ENCODE measurements around the gene SH2D3C.

Gene SH2D3C

DNA sequence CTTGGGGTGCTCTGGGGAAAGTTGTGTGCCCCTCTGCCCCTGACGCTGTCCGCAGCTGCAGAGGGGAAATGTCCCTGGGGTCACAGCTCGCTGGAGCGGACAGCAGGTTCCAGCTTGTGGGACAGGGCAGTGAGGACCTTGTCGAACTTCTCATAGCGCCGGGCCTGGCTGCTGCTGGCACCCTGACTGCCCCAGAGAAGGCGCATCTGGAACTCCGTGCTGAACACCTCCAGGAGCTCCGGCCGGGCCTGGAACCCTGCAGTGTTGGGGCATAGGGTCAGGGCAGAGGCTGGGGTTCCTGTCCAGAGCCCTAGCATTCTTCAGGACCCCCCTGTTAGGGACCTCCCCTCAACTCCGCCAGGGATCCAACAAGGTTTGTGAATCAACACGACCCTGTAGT is 39.8 kb downstream of the SH2D3C start:
- no peak for DNase-seq (ENCODE audit: low spot score)

GRCh38 chr9:127735530-127736185 is 42.8 kb downstream of the SH2D3C start:
- DNase-seq (ENCODE audit: low spot score): no peak

- DNase-seq (ENCODE audit: low spot score): peak; percentile 96
These were observed 43.5 kb downstream of the SH2D3C start, which contains the start of gene TOR2A for GRCh38 chr9:127734747-127735529. Gene TOR2A, minus strand, starts transcription at chr9:127735294. Its CDS starts 24 bp downstream, at chr9:127735270.

DNA sequence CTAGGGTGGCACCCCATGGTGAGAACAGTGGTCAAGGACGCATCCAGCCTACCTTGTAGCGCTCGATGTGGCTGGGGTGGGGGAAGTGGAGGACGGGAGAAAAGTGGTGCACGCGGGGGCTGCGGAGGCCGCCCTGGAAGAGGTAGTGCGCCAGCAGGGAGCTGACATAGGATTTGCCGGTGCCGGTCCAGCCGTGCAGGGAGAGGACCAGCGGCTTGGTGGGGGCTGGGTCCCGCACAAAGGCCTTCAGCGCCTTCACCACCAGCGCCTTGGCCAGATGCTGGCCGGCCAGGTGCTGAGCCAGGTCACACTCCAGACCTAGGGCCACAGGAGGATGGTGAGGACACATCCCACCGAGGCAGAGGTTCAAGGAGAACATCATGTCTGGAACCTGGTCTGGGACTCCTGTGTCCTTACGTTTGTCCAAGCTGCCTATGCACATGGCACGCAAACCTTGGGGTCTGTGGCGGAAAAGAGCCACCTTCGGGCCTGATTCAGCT is 44.2 kb downstream of the SH2D3C start:
- DNase-seq (ENCODE audit: low spot score): no peak

DNA sequence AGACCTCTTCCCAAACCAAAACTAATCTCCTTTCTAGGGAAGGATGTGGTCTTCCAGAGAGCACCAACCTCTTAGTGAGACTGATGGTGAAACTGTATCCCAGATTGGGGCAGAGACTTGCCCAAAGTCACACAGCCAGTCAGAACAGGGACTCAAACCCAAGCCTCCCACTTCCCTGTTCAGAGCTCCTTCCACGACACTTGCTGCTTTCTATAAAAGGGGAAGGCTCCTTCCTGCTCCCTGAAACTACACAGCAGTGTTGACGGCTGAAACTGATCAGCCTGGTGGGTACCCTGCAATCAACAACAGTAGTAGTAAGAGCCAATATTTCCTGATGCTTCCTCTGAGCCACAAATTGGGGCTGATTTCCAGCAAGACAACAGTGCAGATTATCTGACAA is 44.9 kb downstream of the SH2D3C start:
- no peak for DNase-seq (ENCODE audit: low spot score)

- DNase-seq (ENCODE audit: low spot score): no peak
These were observed 46.0 kb downstream of the SH2D3C start for GRCh38 chr9:127732444-127732843.

DNA sequence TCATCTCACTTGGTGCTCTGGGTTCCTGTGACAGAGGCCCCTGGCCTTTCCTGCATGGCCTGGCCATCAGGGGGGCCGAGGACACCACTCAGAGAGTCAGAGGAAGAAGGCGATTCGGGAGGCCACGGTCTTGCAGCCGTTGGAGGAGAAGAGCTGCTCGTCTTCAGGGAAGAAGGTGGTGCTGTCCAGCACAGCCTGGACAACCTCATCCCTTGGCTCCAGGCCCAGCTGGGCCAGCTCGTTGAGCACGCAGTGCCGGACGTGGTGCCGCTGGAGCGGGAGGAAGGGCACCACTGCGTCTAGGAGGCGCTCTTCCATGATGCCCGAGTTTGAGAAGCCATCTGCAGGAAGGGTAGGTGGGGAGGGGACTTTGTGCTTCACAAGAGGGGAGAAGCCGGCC is 46.5 kb downstream of the SH2D3C start:
- DNase-seq (ENCODE audit: low spot score): no peak

GRCh38 chr9:127730799-127731410 is 47.6 kb downstream of the SH2D3C start:
- no peak for DNase-seq (ENCODE audit: low spot score)

DNA sequence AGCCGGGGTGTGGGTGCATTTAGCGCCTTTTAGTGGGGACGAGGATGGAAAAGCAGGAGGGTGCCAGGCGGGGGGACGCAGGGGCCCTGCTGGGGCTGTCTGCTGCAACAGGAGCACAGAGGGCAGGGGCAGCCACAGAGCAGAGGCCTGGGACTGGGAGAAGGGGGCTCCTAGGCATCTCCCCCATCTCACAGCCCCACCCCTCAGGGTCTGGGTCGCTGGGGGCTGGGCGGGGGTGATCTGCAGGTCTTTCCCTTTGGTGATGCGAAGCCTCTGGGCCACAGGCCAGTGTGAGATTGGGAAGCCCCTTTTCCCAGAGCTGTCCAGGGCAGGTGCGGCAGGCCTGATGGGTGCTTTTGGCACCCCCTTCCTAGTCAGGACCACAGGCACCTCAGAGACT is 48.2 kb downstream of the SH2D3C start:
- no peak for DNase-seq (ENCODE audit: low spot score)

DNA sequence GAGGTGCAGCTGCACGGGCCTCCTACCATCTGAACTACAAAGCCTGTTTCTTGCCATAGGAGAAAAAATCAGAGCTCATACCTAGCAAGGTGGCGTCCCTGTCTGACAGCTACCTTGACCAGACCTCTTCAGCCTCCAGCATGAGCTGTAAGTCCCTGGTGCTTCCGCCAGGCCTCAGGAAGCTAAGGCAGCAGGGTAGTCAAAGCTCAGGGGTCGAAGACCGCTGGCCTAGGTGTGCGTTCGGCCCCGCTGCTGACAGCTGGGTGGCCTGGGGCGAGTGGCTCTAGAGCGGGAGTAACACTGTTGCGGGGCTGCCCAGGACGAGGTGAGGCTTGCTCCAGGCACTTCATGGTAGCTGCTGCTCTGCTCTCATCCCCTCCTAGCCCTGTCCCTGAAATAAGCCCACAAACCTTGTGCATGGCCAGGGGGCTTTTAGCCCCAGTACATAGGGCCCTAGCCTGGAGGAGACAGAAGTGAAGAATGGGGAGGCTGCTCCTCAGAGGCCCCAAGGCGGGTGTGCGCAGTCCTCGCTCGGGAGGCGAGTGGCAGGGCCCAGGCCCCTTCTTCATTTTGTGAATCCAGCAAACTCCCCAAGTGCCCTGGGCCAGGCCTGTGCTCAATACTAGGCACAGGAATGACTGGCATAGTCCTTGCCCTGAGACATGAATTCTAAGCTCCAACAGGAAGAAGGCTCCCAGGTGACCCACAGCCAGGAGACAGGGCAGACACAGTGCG is 48.8 kb downstream of the SH2D3C start:
- no peak for DNase-seq (ENCODE audit: low spot score)

GRCh38 chr9:127728808-127729207 is 49.7 kb downstream of the SH2D3C start:
- no peak for DNase-seq (ENCODE audit: low spot score)

GRCh38 chr9:127726871-127727270 is 51.6 kb downstream of the SH2D3C start:
- no peak for DNase-seq (ENCODE audit: low spot score)

DNA sequence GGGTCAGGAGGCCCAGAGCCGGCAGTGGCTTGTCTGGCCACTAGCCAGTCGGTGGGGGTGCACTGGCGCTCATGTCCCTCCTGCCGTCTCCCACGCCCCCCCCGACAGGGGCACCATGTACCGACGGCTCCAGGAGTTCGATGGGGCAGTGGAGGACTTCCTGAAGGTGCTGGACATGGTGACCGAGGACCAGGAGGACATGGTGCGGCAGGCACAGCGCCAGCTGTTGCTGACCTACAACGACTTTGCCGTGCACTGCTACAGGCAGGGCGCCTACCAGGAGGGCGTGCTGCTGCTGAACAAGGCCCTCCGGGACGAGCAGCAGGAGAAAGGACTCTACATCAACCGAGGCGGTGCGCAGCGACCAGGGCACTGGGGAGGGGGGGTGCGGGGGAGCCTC is 54.5 kb downstream of the SH2D3C start:
- no peak for DNase-seq (ENCODE audit: low spot score)

DNA sequence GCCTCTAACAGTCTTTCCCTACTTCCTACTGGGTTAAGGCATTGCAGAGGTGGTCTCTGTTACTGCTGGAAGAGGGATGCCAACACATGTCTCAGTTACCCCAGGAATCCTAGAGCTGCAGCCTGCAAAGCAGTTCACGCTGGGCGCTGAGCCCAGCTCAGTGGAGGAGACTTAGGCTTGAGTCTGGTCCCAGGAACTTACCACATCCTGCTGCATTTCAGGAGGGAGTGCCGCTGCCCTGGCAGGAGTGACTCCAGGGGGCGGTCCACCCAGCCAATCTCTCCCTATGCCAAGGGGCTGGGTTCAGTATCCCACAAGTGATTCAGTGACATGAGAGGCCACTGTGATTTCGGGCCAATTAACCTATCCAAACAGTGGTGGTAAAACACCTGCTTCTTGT is 55.0 kb downstream of the SH2D3C start:
- DNase-seq (ENCODE audit: low spot score): no peak

DNA sequence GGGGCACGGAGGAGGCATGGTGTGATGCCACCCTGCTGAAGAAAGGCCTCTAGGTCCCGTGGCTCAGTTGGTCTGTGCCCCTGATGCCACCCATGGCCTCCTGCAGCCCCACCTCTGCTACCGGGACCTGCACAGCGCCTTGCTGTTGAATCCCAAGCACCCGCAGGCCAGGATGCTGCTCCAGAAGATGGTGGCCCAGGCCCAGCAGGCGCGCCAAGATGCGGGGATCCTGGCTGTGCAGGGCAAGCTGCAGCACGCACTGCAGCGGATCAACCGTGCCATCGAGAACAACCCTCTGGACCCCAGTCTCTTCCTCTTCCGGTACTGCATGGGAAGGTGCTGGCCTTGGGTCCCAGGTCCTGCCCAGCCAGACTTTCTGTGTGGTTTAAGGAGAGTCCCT is 55.5 kb downstream of the SH2D3C start:
- no peak for DNase-seq (ENCODE audit: low spot score)

DNA sequence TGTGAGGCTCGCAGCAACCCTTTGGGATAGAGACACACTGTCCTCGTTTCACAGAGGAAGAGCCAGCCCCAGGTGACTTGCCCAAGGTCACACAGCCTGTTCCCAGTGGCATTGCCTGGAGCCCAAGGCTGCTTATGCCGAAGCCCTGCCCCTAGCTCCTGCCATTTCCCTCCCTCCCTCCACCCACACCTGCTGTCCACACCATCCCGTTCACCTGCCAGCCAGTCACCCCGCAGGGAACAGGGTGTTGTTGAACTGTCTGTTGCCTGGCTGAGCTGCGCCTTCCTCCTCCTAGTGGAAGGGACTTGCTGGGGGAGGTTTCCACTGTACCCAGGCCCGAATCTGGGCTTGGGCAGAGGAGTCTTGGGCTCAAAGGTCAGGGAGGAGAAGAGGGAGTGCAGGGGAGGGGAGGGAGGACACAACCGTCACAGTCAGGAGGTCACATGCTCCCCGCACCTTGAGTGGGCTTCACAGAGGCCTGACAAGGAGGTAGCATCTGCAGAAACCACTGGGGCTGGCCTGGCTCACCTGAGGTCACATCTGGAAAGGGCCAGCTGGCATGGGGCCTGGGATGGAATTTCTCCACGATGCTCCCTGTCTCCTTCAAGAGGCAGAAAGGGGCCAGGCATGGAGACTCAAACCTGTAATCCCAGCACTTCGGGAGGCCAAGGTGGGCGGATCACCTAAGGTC is 56.3 kb downstream of the SH2D3C start:
- DNase-seq (ENCODE audit: low spot score): no peak

GRCh38 chr9:127721391-127721821 is 57.1 kb downstream of the SH2D3C start:
- DNase-seq (ENCODE audit: low spot score): peak; percentile 69

DNA sequence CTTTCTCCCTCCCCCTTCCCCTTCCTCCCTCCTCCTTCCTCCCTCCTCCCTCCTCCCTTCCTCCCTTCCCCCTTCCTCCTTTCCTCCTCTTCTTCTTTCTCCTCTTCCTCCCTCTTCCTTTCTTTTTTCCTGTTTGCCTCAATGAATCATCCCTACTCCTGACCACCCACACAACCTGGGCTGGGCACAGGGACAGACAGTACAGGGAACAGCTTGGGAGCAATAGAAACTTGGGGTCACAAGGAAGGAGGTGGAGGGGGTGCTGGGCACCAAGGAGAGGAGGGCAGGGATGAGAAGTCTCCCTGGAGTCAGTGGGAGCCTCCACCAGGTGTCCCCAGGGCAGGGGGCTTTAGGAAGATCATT is 57.6 kb downstream of the SH2D3C start:
- no peak for DNase-seq (ENCODE audit: low spot score)

DNA sequence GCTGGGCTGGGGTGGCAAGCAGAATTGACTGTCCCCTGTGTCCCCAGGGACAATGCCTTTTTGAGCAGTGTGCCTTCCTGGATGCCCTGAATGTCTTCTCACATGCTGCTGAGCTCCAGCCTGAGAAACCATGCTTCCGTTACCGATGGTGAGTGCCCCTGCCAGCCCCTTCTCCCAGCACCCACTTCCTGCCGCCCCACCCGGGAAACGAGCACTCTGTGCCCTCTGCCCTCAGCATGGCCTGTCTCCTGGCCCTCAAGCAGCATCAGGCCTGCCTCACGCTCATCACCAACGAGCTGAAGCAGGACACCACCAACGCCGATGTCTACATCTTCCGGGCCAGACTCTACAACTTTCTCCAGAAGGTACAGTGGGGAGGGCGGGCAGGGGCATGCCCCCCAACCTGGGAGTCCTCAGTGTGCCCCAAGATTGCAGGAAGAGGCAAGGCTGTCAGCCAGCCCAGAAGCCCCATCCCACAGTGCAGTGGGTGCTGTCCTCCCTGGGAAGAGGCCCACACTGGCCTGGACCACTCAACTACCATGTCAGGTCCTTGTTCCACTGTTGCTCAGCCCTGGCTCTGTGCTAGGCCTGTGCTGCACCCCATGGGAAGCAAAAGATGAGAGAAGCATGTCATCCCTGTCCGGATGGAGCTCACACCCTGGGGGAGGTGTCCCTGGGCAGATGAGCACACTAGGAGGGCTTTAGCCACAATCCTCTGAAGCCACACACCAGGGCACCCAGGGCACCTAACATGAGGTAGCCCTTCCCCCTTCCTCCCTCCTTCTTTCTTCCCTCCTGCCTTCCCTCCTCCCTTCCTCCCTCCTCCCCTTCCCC is 58.2 kb downstream of the SH2D3C start:
- DNase-seq (ENCODE audit: low spot score): no peak

DNA sequence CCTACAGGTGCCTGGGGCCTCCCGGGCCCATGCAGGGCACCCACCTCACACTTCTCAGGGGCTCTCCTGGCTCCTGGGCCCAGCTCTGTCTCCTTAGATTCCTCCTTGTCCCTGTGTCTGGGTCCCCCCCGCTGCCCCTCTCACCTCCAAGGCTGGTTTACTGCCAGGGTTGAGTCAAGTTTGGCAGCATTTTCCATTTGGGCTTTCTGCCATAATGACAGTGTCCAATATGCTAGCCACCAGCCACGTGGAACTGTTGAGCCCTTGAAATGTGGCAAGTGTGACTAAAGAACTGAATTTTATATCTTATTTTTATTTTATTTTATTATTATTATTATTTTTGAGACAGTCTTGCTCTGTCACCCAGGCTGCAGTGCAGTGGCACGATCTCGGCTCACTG is 60.7 kb downstream of the SH2D3C start:
- no peak for DNase-seq (ENCODE audit: low spot score)

DNA sequence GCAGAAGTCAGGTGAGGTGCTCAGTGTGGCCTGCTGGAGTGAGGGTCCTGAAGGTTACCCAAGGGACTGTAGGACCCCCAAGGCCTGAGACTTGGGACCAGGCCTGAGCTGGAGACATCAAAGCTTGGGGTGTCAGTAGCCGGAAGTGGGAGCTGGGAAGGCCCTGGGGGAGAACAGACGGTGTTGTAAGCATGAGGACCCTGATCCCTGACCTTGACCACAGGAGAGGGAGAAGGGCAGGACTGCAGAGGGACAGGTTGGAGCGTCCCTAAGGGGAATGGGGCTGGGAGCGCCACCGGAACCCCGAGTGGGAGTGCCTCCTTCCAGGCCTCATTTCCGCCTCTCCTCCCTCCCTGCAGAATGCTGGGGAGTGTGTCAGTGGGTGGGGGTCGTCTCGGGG is 62.1 kb downstream of the SH2D3C start:
- DNase-seq (ENCODE audit: low spot score): no peak

Measured in LoVo (cell line).